Measurements from ENCODE around the gene RAB1A.

RAB1A gene

DNA sequence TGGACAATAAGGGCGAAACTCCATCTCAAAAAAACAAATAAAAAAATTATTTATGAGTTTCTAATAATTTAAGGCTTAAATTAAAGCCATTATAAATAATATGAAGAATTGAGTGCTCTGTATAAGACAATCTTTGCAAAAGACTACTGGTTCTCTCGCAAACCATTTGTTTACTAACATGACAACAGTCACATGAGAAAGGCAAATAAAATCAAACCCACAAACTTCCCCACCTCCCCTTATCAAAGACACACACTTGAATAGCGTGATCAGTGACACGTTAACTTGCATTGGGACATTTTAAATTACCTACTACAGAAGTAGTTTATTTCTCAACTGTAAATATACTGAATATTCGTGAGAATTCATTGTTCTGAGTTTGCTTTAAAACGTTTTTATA lies 21.1 kb downstream of the RAB1A start:
- no peak for DNase-seq (ENCODE audit: insufficient read length)
- no peak for FAIRE-seq

DNA sequence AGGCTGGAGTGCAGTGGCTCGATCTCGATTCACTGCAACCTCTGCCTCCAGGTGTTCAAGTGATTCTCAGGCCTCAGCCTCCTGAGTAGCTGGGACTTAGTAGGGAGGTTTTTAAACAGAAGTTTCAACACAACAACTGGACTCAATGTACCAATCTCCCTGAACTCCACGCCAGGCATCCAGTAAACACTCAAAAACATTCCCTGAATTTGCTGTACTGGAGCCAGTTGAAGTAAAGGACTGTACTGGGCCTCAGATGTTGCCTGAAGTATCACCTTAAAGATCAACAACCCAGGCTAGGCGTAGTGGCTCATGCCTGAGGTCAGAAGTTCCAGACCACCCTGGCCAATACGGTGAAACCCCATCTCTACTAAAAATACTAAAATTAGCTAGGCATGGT lies 22.4 kb downstream of the RAB1A start:
- FAIRE-seq, result no peak
- TF ChIP-seq POLR2A (IDR thresholded peaks at IDR 0.05; ENCODE audit: low read depth, low read length), result no peak
- TF ChIP-seq POLR2AphosphoS5 (IDR thresholded peaks at IDR 0.05; ENCODE audit: low read depth, low read length), result no peak
- no peak for TF ChIP-seq TAF1 (IDR thresholded peaks at IDR 0.05; ENCODE audit: borderline replicate concordance, low read depth, low read length)
- DNase-seq (ENCODE audit: insufficient read length), result no peak

More for the DNA sequence above, 21.1 kb downstream of the RAB1A start:
- no peak for TF ChIP-seq TAF1 (IDR thresholded peaks at IDR 0.05; ENCODE audit: borderline replicate concordance, low read depth, low read length)
- no peak for TF ChIP-seq POLR2A (IDR thresholded peaks at IDR 0.05; ENCODE audit: low read depth, low read length)
- no peak for TF ChIP-seq POLR2AphosphoS5 (IDR thresholded peaks at IDR 0.05; ENCODE audit: low read depth, low read length)

DNA sequence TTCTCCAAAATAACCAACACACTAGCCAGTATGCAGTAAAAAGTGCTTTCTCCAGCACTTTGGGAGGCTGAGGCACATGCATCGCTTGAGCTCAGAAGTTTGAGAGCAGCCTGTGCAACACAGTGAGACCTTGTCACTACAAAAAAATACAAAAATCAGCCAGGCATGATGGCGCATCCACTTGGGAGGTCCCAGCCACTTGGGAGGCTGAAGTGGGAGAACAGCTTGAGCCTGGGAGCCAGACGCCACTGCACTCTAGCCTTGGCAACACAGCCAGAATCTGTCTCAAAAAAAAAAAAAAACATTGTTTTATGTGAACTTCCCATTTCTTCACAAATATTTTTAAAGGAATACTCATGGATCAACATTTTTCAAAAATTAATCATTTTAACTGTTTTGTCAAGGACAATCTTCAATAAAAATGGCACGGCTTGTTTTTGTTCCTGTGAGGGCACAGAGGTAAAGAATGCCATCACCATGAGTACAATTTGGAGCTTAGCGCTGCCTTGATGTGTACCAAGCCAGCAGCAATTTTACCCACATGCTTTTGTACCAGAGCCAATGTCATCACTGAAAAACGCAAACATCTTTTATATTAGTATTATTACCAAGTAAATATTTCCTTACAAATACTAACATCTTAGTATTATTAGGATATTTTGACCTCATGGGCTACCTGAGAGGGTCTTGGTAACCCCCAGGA lies 26.7 kb downstream of the RAB1A start:
- no peak for DNase-seq (ENCODE audit: insufficient read length)

DNA sequence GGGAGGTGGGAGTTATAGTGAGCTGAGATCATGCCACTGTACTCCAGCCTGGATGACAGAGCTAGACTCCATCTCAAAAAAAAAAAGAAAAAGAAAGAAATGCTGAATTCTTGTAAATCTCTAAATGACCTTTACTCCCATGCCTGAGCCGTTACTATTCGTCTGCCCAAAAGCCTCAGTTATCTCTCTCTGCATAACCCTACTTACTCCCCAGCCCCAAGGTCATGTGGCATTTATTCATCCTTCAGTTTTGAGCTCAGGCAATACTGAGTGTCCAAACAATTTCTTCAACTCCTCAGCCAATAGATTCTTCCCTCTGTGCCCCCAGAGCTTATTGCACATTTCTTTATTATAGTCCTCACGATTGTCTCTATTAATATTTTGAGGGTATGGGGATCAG lies 28.8 kb downstream of the RAB1A start:
- FAIRE-seq (no peak), DNase-seq (ENCODE audit: insufficient read length) (no peak)
- TF ChIP-seq POLR2AphosphoS5 (IDR thresholded peaks at IDR 0.05; ENCODE audit: low read depth, low read length), result no peak
- TF ChIP-seq TAF1 (IDR thresholded peaks at IDR 0.05; ENCODE audit: borderline replicate concordance, low read depth, low read length), result no peak
- TF ChIP-seq POLR2A (IDR thresholded peaks at IDR 0.05; ENCODE audit: low read depth, low read length), result no peak

More for the DNA sequence above, 26.7 kb downstream of the RAB1A start:
- TF ChIP-seq POLR2AphosphoS5 (IDR thresholded peaks at IDR 0.05; ENCODE audit: low read depth, low read length), result no peak
- no peak for TF ChIP-seq TAF1 (IDR thresholded peaks at IDR 0.05; ENCODE audit: borderline replicate concordance, low read depth, low read length)
- TF ChIP-seq POLR2A (IDR thresholded peaks at IDR 0.05; ENCODE audit: low read depth, low read length), result no peak
- no peak for FAIRE-seq

DNA sequence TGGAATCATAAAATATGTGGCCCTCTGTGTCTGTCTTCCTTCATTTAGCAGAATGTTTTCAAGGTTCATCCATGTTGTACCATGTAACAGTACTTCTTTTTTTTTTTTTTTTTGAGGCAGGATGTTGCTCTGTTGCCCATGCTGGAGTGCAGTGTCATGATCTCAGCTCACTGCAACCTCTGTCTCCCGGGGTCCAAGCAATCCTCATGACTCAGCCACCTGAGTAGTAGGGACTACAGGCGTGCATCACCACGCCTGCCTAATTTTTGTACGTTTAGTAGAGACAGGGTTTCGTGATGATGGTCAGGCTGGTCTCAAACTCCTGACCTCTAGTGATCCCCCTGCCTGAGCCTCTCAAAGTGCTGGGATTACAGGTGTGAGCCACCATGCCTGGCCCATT lies 31.2 kb downstream of the RAB1A start:
- DNase-seq (ENCODE audit: insufficient read length) (no peak), FAIRE-seq (no peak)

DNA sequence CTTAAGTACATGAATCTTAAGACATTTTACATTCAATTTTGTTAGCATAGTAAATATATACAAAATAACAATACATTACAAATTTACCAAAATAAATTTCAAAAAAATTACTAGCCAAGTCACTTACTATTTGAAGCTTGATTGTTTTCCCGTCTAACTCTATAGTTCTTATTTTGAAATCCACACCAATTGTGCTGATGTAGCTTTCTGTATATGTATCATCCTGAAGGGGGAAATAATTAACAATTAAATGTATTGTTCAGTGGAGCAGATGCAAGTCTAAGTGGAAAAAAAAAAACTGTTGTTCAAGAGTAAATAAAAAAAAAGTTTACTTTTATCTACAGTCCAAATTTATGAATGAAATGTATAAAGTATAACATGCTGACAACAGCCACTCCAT lies 32.1 kb downstream of the RAB1A start:
- TF ChIP-seq POLR2A (IDR thresholded peaks at IDR 0.05; ENCODE audit: low read depth, low read length), result no peak
- no peak for TF ChIP-seq TAF1 (IDR thresholded peaks at IDR 0.05; ENCODE audit: borderline replicate concordance, low read depth, low read length)
- no peak for TF ChIP-seq POLR2AphosphoS5 (IDR thresholded peaks at IDR 0.05; ENCODE audit: low read depth, low read length)
- DNase-seq (ENCODE audit: insufficient read length) (no peak), FAIRE-seq (no peak)

More for the DNA sequence above, 31.2 kb downstream of the RAB1A start:
- no peak for TF ChIP-seq POLR2A (IDR thresholded peaks at IDR 0.05; ENCODE audit: low read depth, low read length)
- no peak for TF ChIP-seq POLR2AphosphoS5 (IDR thresholded peaks at IDR 0.05; ENCODE audit: low read depth, low read length)
- no peak for TF ChIP-seq TAF1 (IDR thresholded peaks at IDR 0.05; ENCODE audit: borderline replicate concordance, low read depth, low read length)

DNA sequence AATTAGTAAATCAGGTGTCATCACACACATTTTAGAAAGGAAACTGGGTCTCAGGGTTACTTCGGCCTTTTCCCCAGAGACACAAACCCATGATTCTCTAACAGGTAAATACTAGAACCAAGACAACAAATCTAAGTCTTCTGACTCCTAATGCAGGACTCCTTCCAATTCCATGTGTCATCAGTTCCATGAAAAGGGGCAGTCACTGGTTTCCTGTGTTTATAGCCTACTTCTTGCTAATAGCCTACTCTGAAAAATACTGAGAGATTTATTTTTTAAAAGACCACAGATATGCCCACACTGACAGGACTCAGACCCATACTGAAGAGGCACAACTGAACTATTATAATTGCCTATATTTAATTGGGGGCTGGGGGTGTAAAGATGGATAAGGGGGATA lies 33.0 kb downstream of the RAB1A start:
- TF ChIP-seq TAF1 (IDR thresholded peaks at IDR 0.05; ENCODE audit: borderline replicate concordance, low read depth, low read length), result no peak
- TF ChIP-seq POLR2A (IDR thresholded peaks at IDR 0.05; ENCODE audit: low read depth, low read length), result no peak
- no peak for TF ChIP-seq POLR2AphosphoS5 (IDR thresholded peaks at IDR 0.05; ENCODE audit: low read depth, low read length)
- no peak for DNase-seq (ENCODE audit: insufficient read length)
- FAIRE-seq, result no peak

DNA sequence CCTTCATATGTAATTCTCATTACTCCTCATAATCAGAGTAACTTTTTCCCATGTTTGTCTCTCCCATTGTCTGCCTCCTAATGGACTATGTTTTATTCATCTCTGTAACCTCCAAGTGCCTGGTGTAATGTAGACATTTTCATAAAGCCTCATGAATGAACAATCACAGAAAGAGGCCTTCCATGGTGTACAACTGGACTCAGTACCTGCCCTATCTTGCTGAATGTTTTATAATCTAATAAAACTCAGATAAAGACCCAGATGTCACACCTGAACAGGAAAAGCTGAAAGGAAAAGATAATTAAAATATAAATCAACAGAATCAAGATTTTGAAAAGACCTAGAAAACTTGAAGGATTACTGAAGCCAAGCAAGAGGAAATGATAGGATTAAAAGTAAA lies 36.7 kb downstream of the RAB1A start:
- FAIRE-seq (no peak), DNase-seq (ENCODE audit: insufficient read length) (no peak)
- TF ChIP-seq TAF1 (IDR thresholded peaks at IDR 0.05; ENCODE audit: borderline replicate concordance, low read depth, low read length) (no peak), POLR2A (IDR thresholded peaks at IDR 0.05; ENCODE audit: low read depth, low read length) (no peak), POLR2AphosphoS5 (IDR thresholded peaks at IDR 0.05; ENCODE audit: low read depth, low read length) (no peak)

DNA sequence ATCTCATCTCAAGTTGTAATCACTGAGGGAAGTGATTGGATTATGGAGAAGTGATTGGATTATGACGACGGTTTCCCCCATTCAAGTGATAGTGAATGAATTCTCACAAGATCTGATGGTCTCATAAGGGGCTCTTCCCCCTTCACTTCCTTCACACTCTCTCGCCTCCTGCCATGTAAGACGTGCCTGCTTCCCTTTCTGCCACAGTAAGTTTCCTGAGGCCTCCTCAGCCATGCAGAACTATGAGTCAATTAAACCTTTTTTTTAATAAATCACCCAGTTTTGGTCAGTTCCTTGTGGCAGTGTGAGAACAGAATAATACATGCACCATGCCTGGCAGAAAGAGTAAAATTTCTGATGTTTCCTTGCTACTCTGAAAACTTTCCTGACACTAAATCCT lies 37.1 kb downstream of the RAB1A start:
- TF ChIP-seq POLR2A (IDR thresholded peaks at IDR 0.05; ENCODE audit: low read depth, low read length), result no peak
- no peak for TF ChIP-seq POLR2AphosphoS5 (IDR thresholded peaks at IDR 0.05; ENCODE audit: low read depth, low read length)
- TF ChIP-seq TAF1 (IDR thresholded peaks at IDR 0.05; ENCODE audit: borderline replicate concordance, low read depth, low read length), result no peak
- no peak for FAIRE-seq

DNA sequence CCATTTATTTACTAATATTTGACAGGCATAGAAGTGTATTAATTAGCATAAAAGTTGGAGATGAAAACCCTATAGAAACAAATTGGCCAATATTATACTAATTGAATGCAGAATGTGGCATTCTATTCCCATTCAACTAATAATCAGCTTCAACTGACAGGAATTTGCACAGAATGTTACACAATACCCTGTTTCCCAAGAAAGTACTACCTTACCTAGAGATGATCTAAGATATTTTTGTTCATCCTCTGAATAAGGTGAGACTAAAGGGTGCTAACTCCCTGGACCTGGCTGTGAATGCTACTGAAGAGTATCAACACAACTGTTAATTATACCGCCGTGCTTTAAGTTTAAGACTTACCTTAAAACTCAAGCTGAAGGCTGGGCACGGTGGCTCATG lies 44.8 kb downstream of the RAB1A start:
- FAIRE-seq (no peak), DNase-seq (ENCODE audit: insufficient read length) (no peak)
- no peak for TF ChIP-seq POLR2AphosphoS5 (IDR thresholded peaks at IDR 0.05; ENCODE audit: low read depth, low read length)
- no peak for TF ChIP-seq POLR2A (IDR thresholded peaks at IDR 0.05; ENCODE audit: low read depth, low read length)

More for the DNA sequence above, 37.1 kb downstream of the RAB1A start:
- DNase-seq (ENCODE audit: insufficient read length), result no peak

DNA sequence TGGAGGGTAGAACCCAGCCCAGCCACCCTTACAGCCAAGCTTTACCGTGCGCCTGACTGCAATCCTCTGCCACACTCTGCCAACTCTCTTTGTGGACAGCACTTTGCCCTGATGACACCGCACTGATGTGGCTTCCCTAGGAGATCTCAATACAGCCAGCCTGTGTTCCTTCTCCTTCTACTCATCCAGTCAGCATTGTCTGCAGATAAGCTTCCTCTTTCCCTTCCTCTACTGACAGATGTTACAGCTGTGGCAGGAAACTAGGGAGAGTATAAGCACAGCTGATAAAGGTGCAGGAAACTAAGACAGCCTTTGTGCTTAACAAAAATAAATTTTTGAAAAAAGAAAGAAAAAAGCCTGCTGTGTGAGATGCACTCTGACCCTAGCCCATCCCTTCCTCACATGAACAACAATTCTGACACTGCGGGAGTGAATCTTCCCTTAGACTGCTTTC lies 48.6 kb downstream of the RAB1A start:
- TF ChIP-seq POLR2A (IDR thresholded peaks at IDR 0.05; ENCODE audit: low read depth, low read length) (0 out of 2 replicates have a peak, but pooled peaks have one; percentile 19), TAF1 (IDR thresholded peaks at IDR 0.05; ENCODE audit: borderline replicate concordance, low read depth, low read length) (no peak)
- FAIRE-seq (no peak), DNase-seq (ENCODE audit: insufficient read length) (no peak)

DNA sequence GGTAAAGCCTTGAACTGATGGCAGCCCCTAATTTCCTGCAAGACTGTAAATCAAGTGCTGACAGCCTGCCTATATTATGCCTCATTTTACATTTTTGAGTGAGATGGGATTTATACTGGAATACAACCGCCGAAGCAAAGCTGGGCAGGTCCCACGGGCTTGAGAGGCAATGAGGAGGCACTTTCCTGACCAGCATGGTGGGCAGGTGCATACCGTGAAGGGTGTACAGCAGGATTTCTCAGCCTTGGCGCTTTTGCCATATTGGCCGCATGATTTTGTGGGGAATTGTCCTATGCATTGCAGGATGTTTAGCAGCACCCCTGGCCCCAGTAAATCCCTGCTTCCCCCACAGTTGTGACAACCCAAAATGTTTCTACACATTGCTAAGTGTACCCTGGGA lies 50.9 kb downstream of the RAB1A start:
- FAIRE-seq, result no peak
- DNase-seq (ENCODE audit: insufficient read length), result no peak
- peak; percentile 62 for TF ChIP-seq POLR2AphosphoS5 (IDR thresholded peaks at IDR 0.05; ENCODE audit: low read depth, low read length)
- 0 out of 2 replicates have a peak, but pooled peaks have one; percentile 17 for TF ChIP-seq POLR2A (IDR thresholded peaks at IDR 0.05; ENCODE audit: low read depth, low read length)
- TF ChIP-seq TAF1 (IDR thresholded peaks at IDR 0.05; ENCODE audit: borderline replicate concordance, low read depth, low read length), result no peak
